ENCODE data around the gene CKM. TPM values are rescaled to one million over a fixed set of nuclear protein-coding genes. Genes with fewer than 3 reads are reported as not detected.

Gene CKM
- total and polyA plus RNA-seq, 2 donors (not counting 3 experiments of a cell fraction or from before 2014, with no cell fraction given) = not detected

- FAIRE-seq = no peak
- no peak overlapping the region for H3K4me2 ChIP-seq (ENCODE audit: insufficient read depth, low read length)
- no peak overlapping the region for H3K4me3 ChIP-seq (replicated peaks in 1 of 3; ENCODE audit: insufficient read depth in 1 of 3, low read depth in 1 of 3, low read length in 3 of 3)
- peaks cover 0 to 19% of the 10 kb centered on the region in 2 experiments for H3K36me3 ChIP-seq (ENCODE audit: control insufficient read depth in 2 of 2, extremely low read depth in 1 of 2, insufficient read depth in 2 of 2, low read length in 2 of 2)
- dilution Hi-C loops (cut with MboI; ENCODE audit: extremely low pct_ligation_motif_present, low sequenced_read_pairs) (no loop called here), intact Hi-C loops (cut with micrococcal nuclease) (no loop called here)
- H3K9me3 ChIP-seq (replicated peaks; ENCODE audit: control insufficient read depth, insufficient read depth, low read length) = no peaks in the 10 kb centered on the region
- H4K20me1 ChIP-seq (replicated peaks; ENCODE audit: control insufficient read depth, extremely low read depth, insufficient read depth, low read length) = no peaks in the 10 kb centered on the region
- no peaks in the 10 kb centered on the region for H3K79me2 ChIP-seq (ENCODE audit: control insufficient read depth, insufficient read depth, low read length)
- no peak for TF ChIP-seq POLR2AphosphoS5 (IDR thresholded peaks at IDR 0.05; ENCODE audit: insufficient read depth, low read depth, low read length)
- no peak for TF ChIP-seq JUN (IDR thresholded peaks at IDR 0.05; ENCODE audit: borderline replicate concordance, insufficient read depth, insufficient read length, low read depth)
- TF ChIP-seq GATA2 (IDR thresholded peaks at IDR 0.05; ENCODE audit: insufficient read depth, insufficient read length, low read depth, low read length) = no peak
- TF ChIP-seq FOS (IDR thresholded peaks at IDR 0.05; ENCODE audit: borderline replicate concordance, insufficient read depth, low read length) = no peak
- TF ChIP-seq POLR2A (IDR thresholded peaks at IDR 0.05; ENCODE audit: low read depth, low read length) = no peak
- TF ChIP-seq MYC (IDR thresholded peaks at IDR 0.05; ENCODE audit: low read depth, low read length) = no peak
- no peak for TF ChIP-seq MAX (IDR thresholded peaks at IDR 0.05; ENCODE audit: insufficient read depth, insufficient read length)
- TF ChIP-seq EZH2 (IDR thresholded peaks at IDR 0.05; ENCODE audit: borderline replicate concordance, low read depth, low read length, severe bottlenecking) = no peak
- no peak for TF ChIP-seq CTCF (IDR thresholded peaks at IDR 0.05; ENCODE audit: extremely low read depth in 1 of 2, insufficient read depth in 1 of 2, low read depth in 1 of 2, low read length in 2 of 2)
- no peak for DNase-seq (ENCODE audit: low read depth, low spot score)
- no peak overlapping the region for H3K9ac ChIP-seq (replicated peaks; ENCODE audit: extremely low read depth, insufficient read depth, low read length)
- peaks cover 20% of the 10 kb centered on the region for H3K4me1 ChIP-seq (ENCODE audit: control insufficient read depth, extremely low read depth, insufficient read depth, low read length)
- ChIA-PET POLR2A (interaction anchor here (0.6 kb wide), 1 partner anchor 39 kb away, joined by 3 read pairs; no protein-coding TSS in a partner anchor), CTCF (no interaction called here)
- no peaks in the 10 kb centered on the region for H3K9me1 ChIP-seq (replicated peaks; ENCODE audit: control insufficient read depth, extremely low read depth, insufficient read depth, low read length)
- no peaks in the 10 kb centered on the region for H3K27me3 ChIP-seq (ENCODE audit: control insufficient read depth in 2 of 2, insufficient read depth in 2 of 2, low read length in 2 of 2)
- BruUV-seq (replicated peaks) = no TSS peak
- H3K27ac ChIP-seq (ENCODE audit: insufficient read depth, low read depth, low read length) = no peak overlapping the region
- H2AFZ ChIP-seq (ENCODE audit: low read depth, low read length) = no peak overlapping the region
Measured at GRCh38 chr19:45278087-45278486, 44.6 kb downstream of the CKM start.
